H9 (cell line): ENCODE data around the gene TTC3. TPM values are rescaled to one million over a fixed set of nuclear protein-coding genes. Genes with fewer than 3 reads are reported as not detected.
A peak's percentile ranks its signal among the peaks of the same experiment; 100 is the strongest.

Experiments used
- DNase-seq: peaks from one replicate; pipeline ENCODE4 v3.0.0-alpha.2; 2017
- H2AFZ ChIP-seq: one replicate; pipeline ENCODE4 v1.6.1; 2013; ENCODE audit warnings: mild to moderate bottlenecking, low read length, control low read depth, moderate library complexity
- H2AK5ac ChIP-seq: 2 replicates; pipeline ENCODE4 v1.6.1; 2013; ENCODE audit warnings: low read length, control low read depth, mixed read lengths; ENCODE audit not compliant: insufficient read length
- H2BK120ac ChIP-seq: one replicate; pipeline ENCODE4 v1.6.1; 2013; ENCODE audit warnings: low read depth, mild to moderate bottlenecking, low read length, control low read depth, inconsistent platforms; ENCODE audit not compliant: poor library complexity, severe bottlenecking
- H2BK12ac ChIP-seq: 2 replicates; pipeline ENCODE4 v1.6.1; 2013; ENCODE audit warnings: low read length, control low read depth, mixed read lengths, low read depth; ENCODE audit not compliant: insufficient read length
- H2BK15ac ChIP-seq: 2 replicates; pipeline ENCODE4 v1.6.1; 2013; ENCODE audit warnings: low read depth, low read length, control low read depth
- H2BK20ac ChIP-seq: one replicate; pipeline ENCODE4 v1.6.1; 2013; ENCODE audit warnings: low read depth, mild to moderate bottlenecking, low read length, control low read depth, inconsistent platforms; ENCODE audit not compliant: poor library complexity, severe bottlenecking
- H2BK5ac ChIP-seq: 2 replicates; pipeline ENCODE4 v1.6.1; 2013; ENCODE audit warnings: low read length, control low read depth, mixed read lengths; ENCODE audit not compliant: insufficient read length
- H3K14ac ChIP-seq: 2 replicates; pipeline ENCODE4 v1.6.1; 2013; ENCODE audit warnings: low read length, control low read depth; ENCODE audit not compliant: insufficient read depth
- H3K18ac ChIP-seq: 2 replicates; pipeline ENCODE4 v1.6.1; 2013; ENCODE audit warnings: low read depth, mild to moderate bottlenecking, mixed read lengths, low read length, control low read depth; ENCODE audit not compliant: insufficient read length
- H3K23ac ChIP-seq: 2 replicates; pipeline ENCODE4 v1.6.1; 2013; ENCODE audit warnings: low read length, control low read depth, mixed read lengths, low read depth; ENCODE audit not compliant: insufficient read length
- H3K23me2 ChIP-seq: 2 replicates; pipeline ENCODE4 v1.6.1; 2013; ENCODE audit warnings: low read depth, mild to moderate bottlenecking, mixed read lengths, low read length, control low read depth; ENCODE audit not compliant: insufficient read length, poor library complexity, severe bottlenecking
- H3K27ac ChIP-seq: 2 replicates; pipeline ENCODE4 v1.5.1; 2013; ENCODE audit warnings: low read length, control low read depth, mixed read lengths, low read depth; ENCODE audit not compliant: insufficient read length
- H3K27me3 ChIP-seq: 2 replicates; pipeline ENCODE4 v1.6.1; 2013; ENCODE audit warnings: low read length, control low read depth, inconsistent platforms; ENCODE audit not compliant: insufficient read depth
- H3K4ac ChIP-seq: 2 replicates; pipeline ENCODE4 v1.6.1; 2013; ENCODE audit warnings: low read depth, mild to moderate bottlenecking, control low read depth, inconsistent platforms, low read length, moderate library complexity
- H3K4me1 ChIP-seq: 2 replicates; pipeline ENCODE4 v1.6.1; 2013; ENCODE audit warnings: low read length, control low read depth, inconsistent platforms; ENCODE audit not compliant: insufficient read depth
- H3K4me2 ChIP-seq: 2 replicates; pipeline ENCODE4 v1.6.1; 2013; ENCODE audit warnings: low read length, control low read depth, mixed read lengths; ENCODE audit not compliant: insufficient read length, insufficient read depth
- H3K56ac ChIP-seq: 2 replicates; pipeline ENCODE4 v1.6.1; 2013; ENCODE audit warnings: low read depth, mild to moderate bottlenecking, mixed read lengths, low read length, control low read depth; ENCODE audit not compliant: insufficient read length
- H3K79me1 ChIP-seq: 2 replicates; pipeline ENCODE4 v1.6.1; 2013; ENCODE audit warnings: low read depth, mild to moderate bottlenecking, moderate library complexity, low read length, control low read depth, inconsistent platforms; ENCODE audit not compliant: insufficient read depth, poor library complexity, severe bottlenecking
- H3K79me2 ChIP-seq: 2 replicates; pipeline ENCODE4 v1.6.1; 2013; ENCODE audit warnings: low read length, control low read depth, inconsistent platforms; ENCODE audit not compliant: insufficient read depth
- H3K9ac ChIP-seq: 2 replicates; pipeline ENCODE4 v1.6.1; 2013; ENCODE audit warnings: low read length, control low read depth, mixed read lengths; ENCODE audit not compliant: insufficient read length; ENCODE audit errors: extremely low read depth
- H3K9me3 ChIP-seq: one replicate; pipeline ENCODE4 v1.6.1; 2013; ENCODE audit warnings: low read depth, low read length, inconsistent platforms; ENCODE audit not compliant: control insufficient read depth
- H3T11ph ChIP-seq: one replicate; pipeline ENCODE4 v1.6.1; 2013; ENCODE audit warnings: mild to moderate bottlenecking, low read length, control low read depth, inconsistent platforms
- H4K20me1 ChIP-seq: one replicate; pipeline ENCODE4 v1.6.1; 2013; ENCODE audit not compliant: control insufficient read depth, insufficient read length, insufficient read depth
- H4K5ac ChIP-seq: 2 replicates; pipeline ENCODE4 v1.6.1; 2013; ENCODE audit warnings: low read depth, mild to moderate bottlenecking, mixed read lengths, low read length, control low read depth; ENCODE audit not compliant: insufficient read length
- H4K8ac ChIP-seq: replicated peaks from 2 replicates; pipeline ENCODE4 v1.6.1; 2013; ENCODE audit warnings: low read length, control low read depth, mixed read lengths, low read depth; ENCODE audit not compliant: insufficient read length
- H4K91ac ChIP-seq: 2 replicates; pipeline ENCODE4 v1.6.1; 2013; ENCODE audit warnings: low read depth, mild to moderate bottlenecking, moderate library complexity, mixed read lengths, low read length, control low read depth; ENCODE audit not compliant: insufficient read length
- H3K27ac Mint-ChIP-seq, 3 experiments: 2 replicates in 2 of 3; 3 replicates in 1 of 3; pipeline ENCODE4 v1.8.0; 2020 to 2021; ENCODE audit warnings: mixed read lengths in 3 of 3, mild to moderate bottlenecking in 1 of 3, moderate library complexity in 1 of 3
- H3K27me3 Mint-ChIP-seq: 2 replicates; pipeline ENCODE4 v1.8.0; 2021; ENCODE audit warnings: low read depth, mild to moderate bottlenecking, moderate library complexity, mixed read lengths
- H3K36me3 Mint-ChIP-seq, 3 experiments: 2 replicates in 2 of 3; 3 replicates in 1 of 3; pipeline ENCODE4 v1.8.0; 2020 to 2021; ENCODE audit warnings: low read depth in 3 of 3, mixed read lengths in 3 of 3; ENCODE audit not compliant: insufficient read depth in 1 of 3
- H3K4me1 Mint-ChIP-seq, 2 experiments: 2 replicates each; pipeline ENCODE4 v1.8.0; 2020; ENCODE audit warnings: mixed read lengths in 2 of 2
- H3K4me3 Mint-ChIP-seq, 2 experiments: 2 replicates in 1 of 2; 3 replicates in 1 of 2; pipeline ENCODE4 v1.8.0; 2020 to 2021; ENCODE audit warnings: mild to moderate bottlenecking in 2 of 2, mixed read lengths in 2 of 2, moderate library complexity in 1 of 2
- H3K9me3 Mint-ChIP-seq, 2 experiments: 2 replicates in 1 of 2; 3 replicates in 1 of 2; pipeline ENCODE4 v1.8.0; 2020; ENCODE audit warnings: mild to moderate bottlenecking in 2 of 2, mixed read lengths in 2 of 2, moderate library complexity in 1 of 2
- CTCF ChIP-seq: fragments of 200-600 bp; sonication (generic); conservative IDR thresholded peaks from 3 replicates; pipeline ENCODE4 v1.8.0; 2021; ENCODE audit warnings: antibody characterized with exemption, mild to moderate bottlenecking
- WGBS: extraction: QIAGEN DNeasy Blood & Tissue Kit; methylation state at CpG from one replicate; pipeline ENCODE4 v1.1.7; 2013; ENCODE audit warnings: missing lambda C conversion rate, low lambda C conversion rate, mixed read lengths; ENCODE audit not compliant: insufficient read length; ENCODE audit errors: extremely low coverage; 5-methylcytosine and 5-hydroxymethylcytosine counted together
- total RNA-seq: library from RNA; stranded (reverse); gene quantifications from 2 replicates; pipeline ENCODE4 v1.2.1, GENCODE V29; 2021

The TTC3 gene
- total RNA-seq, 1 experiment from 2014 or later: 46.5 TPM

GRCh38 chr21:37249112-37249904, 176.3 kb downstream of the TTC3 start:
- H3K79me1 ChIP-seq: no peaks in the 10 kb centered on the region
- no peaks in the 10 kb centered on the region for H3K23me2 ChIP-seq
- peak overlapping the region in 1 of 3 experiments; percentile 17; a peak in 2 of 7 replicates for H3K27ac Mint-ChIP-seq
- no peak overlapping the region for H2BK120ac ChIP-seq
- no peak for TF ChIP-seq CTCF
- H3K79me2 ChIP-seq: peaks cover 4% of the 10 kb centered on the region; the same call in 1 of the 2 replicates
- no peak overlapping the region for H2BK12ac ChIP-seq
- H3K27me3 ChIP-seq: no peaks in the 10 kb centered on the region
- H3K4me3 Mint-ChIP-seq: no peak overlapping the region
- H4K5ac ChIP-seq: no peak overlapping the region
- H3K18ac ChIP-seq: no peak overlapping the region
- H3T11ph ChIP-seq: no peak overlapping the region
- H3K4me1 Mint-ChIP-seq: peaks cover 27 to 34% of the 10 kb centered on the region in 2 experiments
- H3K27me3 Mint-ChIP-seq: no peaks in the 10 kb centered on the region
- no peak overlapping the region for H4K8ac ChIP-seq
- no peak overlapping the region for H2BK20ac ChIP-seq
- H3K4me2 ChIP-seq: no peak overlapping the region
- no peak overlapping the region for H3K56ac ChIP-seq
- WGBS: no CpG with 5 or more reads among the region's 3 CpGs
- no peak overlapping the region for H3K27ac ChIP-seq
- H2AK5ac ChIP-seq: no peak overlapping the region
- H3K4me1 ChIP-seq: no peaks in the 10 kb centered on the region; the same call in 1 of the 2 replicates
- no peak overlapping the region for H2BK15ac ChIP-seq
- H3K9ac ChIP-seq: no peak overlapping the region
- H3K9me3 Mint-ChIP-seq: peaks cover 0 to 3% of the 10 kb centered on the region in 2 experiments; a peak in 2 of 5 replicates
- H2AFZ ChIP-seq: no peak overlapping the region
- no peak for DNase-seq
- no peaks in the 10 kb centered on the region for H4K20me1 ChIP-seq
- no peaks in the 10 kb centered on the region for H3K9me3 ChIP-seq
- no peak overlapping the region for H2BK5ac ChIP-seq
- H3K14ac ChIP-seq: no peak overlapping the region
- peaks cover 0 to 6% (median 5%) of the 10 kb centered on the region in 3 experiments; a peak in 5 of 7 replicates for H3K36me3 Mint-ChIP-seq
- no peak overlapping the region for H3K23ac ChIP-seq
- H3K4ac ChIP-seq: no peak overlapping the region
- H4K91ac ChIP-seq: no peak overlapping the region
